ENCODE data around the gene FRY. TPM values are rescaled to one million over a fixed set of nuclear protein-coding genes. Genes with fewer than 3 reads are reported as not detected.

FRY gene
- total and polyA plus RNA-seq, 8 donors = 5.6 to 27.9 (median 21.1) TPM

DNA sequence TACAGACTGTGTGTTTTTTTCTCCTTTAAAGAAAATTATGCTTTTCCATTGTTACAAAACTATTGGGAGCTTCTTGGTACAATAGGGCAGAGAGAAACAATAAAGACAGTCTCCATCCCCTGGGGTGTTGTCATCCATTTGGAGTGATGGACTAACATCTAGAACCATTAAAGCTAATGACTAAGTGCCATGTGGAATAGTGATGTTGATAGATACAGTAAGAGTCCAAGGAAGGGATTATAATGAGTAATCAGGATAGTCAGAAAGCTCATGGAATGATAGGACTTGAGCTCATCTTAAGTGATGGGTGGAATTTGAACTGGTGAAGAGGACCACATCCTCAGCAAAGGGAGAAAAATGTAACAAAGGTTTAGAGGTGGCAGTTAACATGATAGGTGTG, 24.1 kb upstream of the FRY start:
- Histone ChIP-seq H3K36me3 (no peaks in the 10 kb centered on the region), H3K27me3 (no peaks in the 10 kb centered on the region), H3K4me3 (no peak overlapping the region), H3K4me1 (peaks cover 4 to 17% (median 13%) of the 10 kb centered on the region in 3 donors), H3K27ac (no peak overlapping the region), H3K9me3 (no peaks in the 10 kb centered on the region)
- ATAC-seq = no peak
- intact Hi-C loops (cut with DNase I) = no loop called here
- no peak for FAIRE-seq
- TF ChIP-seq CTCF (IDR thresholded peaks at IDR 0.05) = no peak
- DNase-seq = no peak

GRCh38 chr13:32008518-32009175, 22.9 kb upstream of the FRY start:
- H3K4me3 ChIP-seq = no peak overlapping the region
- H3K36me3 ChIP-seq = no peaks in the 10 kb centered on the region
- FAIRE-seq = no peak
- H3K27ac ChIP-seq = no peak overlapping the region
- no peak for DNase-seq
- intact Hi-C loops (cut with DNase I) = no loop called here
- no peaks in the 10 kb centered on the region for H3K9me3 ChIP-seq
- H3K27me3 ChIP-seq = no peaks in the 10 kb centered on the region
- peaks cover 0 to 12% (median 6%) of the 10 kb centered on the region in 3 donors for H3K4me1 ChIP-seq
- TF ChIP-seq CTCF (IDR thresholded peaks at IDR 0.05) = no peak
- no peak for ATAC-seq
- WGBS, 2 donors = 90% methylated on average over 6 of the region's 6 CpGs

GRCh38 chr13:32009362-32009761, 22.2 kb upstream of the FRY start:
- no peaks in the 10 kb centered on the region for H3K9me3 ChIP-seq
- FAIRE-seq (no peak), ATAC-seq (peak; percentile 77 to 93 (median 82)), DNase-seq (no peak)
- 52 to 54% methylated on average over 5 of the region's 5 CpGs for WGBS, 2 donors
- H3K36me3 ChIP-seq = no peaks in the 10 kb centered on the region
- no peak for TF ChIP-seq CTCF (IDR thresholded peaks at IDR 0.05)
- no peak overlapping the region for H3K4me3 ChIP-seq
- H3K27me3 ChIP-seq = no peaks in the 10 kb centered on the region
- H3K27ac ChIP-seq = no peak overlapping the region
- H3K4me1 ChIP-seq = peaks cover 0 to 12% (median 4%) of the 10 kb centered on the region in 3 donors
- intact Hi-C loops (cut with DNase I) = no loop called here

- no peak for TF ChIP-seq CTCF (IDR thresholded peaks at IDR 0.05)
- ATAC-seq = peak in 1 of 4 donors; percentile 28
- no peak overlapping the region for H3K4me3 ChIP-seq
- no peaks in the 10 kb centered on the region for H3K27me3 ChIP-seq
- 33 to 40% methylated on average over 3 of the region's 3 CpGs for WGBS, 2 donors
- H3K36me3 ChIP-seq = no peaks in the 10 kb centered on the region
- intact Hi-C loops (cut with DNase I) = loop anchor here in 1 of 3 donors (10.0 kb wide), 1 partner anchor 295 kb away; no protein-coding TSS in a partner anchor
- H3K27ac ChIP-seq = no peak overlapping the region
- no peaks in the 10 kb centered on the region for H3K9me3 ChIP-seq
- no peak for DNase-seq
- FAIRE-seq = no peak
- peaks cover 0 to 12% (median 0%) of the 10 kb centered on the region in 3 donors for H3K4me1 ChIP-seq
These were observed 21.4 kb upstream of the FRY start for GRCh38 chr13:32010136-32010535.

- FAIRE-seq = no peak
- Histone ChIP-seq H3K27ac (no peak overlapping the region), H3K4me1 (peaks cover 0 to 12% (median 0%) of the 10 kb centered on the region in 3 donors), H3K9me3 (no peaks in the 10 kb centered on the region), H3K36me3 (no peaks in the 10 kb centered on the region), H3K4me3 (no peak overlapping the region), H3K27me3 (no peaks in the 10 kb centered on the region)
- no peak for ATAC-seq
- TF ChIP-seq CTCF (IDR thresholded peaks at IDR 0.05) = no peak
- no peak for DNase-seq
- intact Hi-C loops (cut with DNase I) = loop anchor here in 1 of 3 donors (10.0 kb wide), 1 partner anchor 293 kb away; no protein-coding TSS in a partner anchor
These were observed 19.6 kb upstream of the FRY start for GRCh38 chr13:32011971-32012370.
